GM12878 (cell line): Measurements from ENCODE around the gene HIVEP1.

Experiments used
- ATF3 ChIP-seq: IDR thresholded peaks from 2 replicates; pipeline ENCODE4 v1.6.1; 2011; ENCODE audit warnings: low read depth, mild to moderate bottlenecking, low read length, moderate library complexity, borderline replicate concordance; ENCODE audit errors: extremely low read depth
- BRCA1 ChIP-seq: IDR thresholded peaks from 2 replicates; pipeline ENCODE4 v1.6.1; 2011; ENCODE audit warnings: low read depth, low read length, improper control_type of control experiment
- CTCF ChIP-seq, 3 experiments: IDR thresholded peaks in 2 of 3; conservative IDR thresholded peaks in 1 of 3; 2 replicates each; pipeline ENCODE4 v1.5.1; 2011; ENCODE audit warnings: low read depth in 3 of 3, low read length in 3 of 3, mild to moderate bottlenecking in 3 of 3, control low read depth in 2 of 3, moderate library complexity in 2 of 3, inconsistent platforms in 1 of 3, mixed read lengths in 1 of 3; ENCODE audit not compliant: control insufficient read depth in 2 of 3, insufficient read depth in 1 of 3; ENCODE audit errors: extremely low read depth in 1 of 3
- ELK1 ChIP-seq: IDR thresholded peaks from 2 replicates; pipeline ENCODE4 v1.6.1; 2012; ENCODE audit warnings: low read depth, low read length, improper control_type of control experiment
- GABPA ChIP-seq: IDR thresholded peaks from 2 replicates; pipeline ENCODE4 v1.6.1; 2014; ENCODE audit warnings: antibody characterized with exemption, low read depth, mild to moderate bottlenecking, inconsistent platforms
- HSF1 ChIP-seq: fragments of 150-350 bp; IDR thresholded peaks from 2 replicates; pipeline ENCODE4 v1.6.1; 2014; ENCODE audit warnings: mild to moderate bottlenecking, low read depth, low read length
- JUNB ChIP-seq: IDR thresholded peaks from 2 replicates; pipeline ENCODE4 v1.6.1; 2016; ENCODE audit warnings: antibody characterized with exemption, mild to moderate bottlenecking
- NR2C2 ChIP-seq: IDR thresholded peaks from 2 replicates; pipeline ENCODE4 v1.6.1; 2011; ENCODE audit warnings: borderline replicate concordance, low read depth; ENCODE audit not compliant: control insufficient read depth, insufficient read length
- POLR2A ChIP-seq: IDR thresholded peaks from 2 replicates; pipeline ENCODE4 v1.6.1; 2011; ENCODE audit warnings: low read depth, mild to moderate bottlenecking, low read length
- POLR2AphosphoS5 ChIP-seq: IDR thresholded peaks from 2 replicates; pipeline ENCODE4 v1.6.1; 2011; ENCODE audit warnings: mild to moderate bottlenecking, low read length, inconsistent platforms
- RBBP5 ChIP-seq: fragments of 200-600 bp; sonication (generic); conservative IDR thresholded peaks from 2 replicates; pipeline ENCODE4 v1.6.1; 2016
- RCOR1 ChIP-seq: conservative IDR thresholded peaks from 2 replicates; pipeline ENCODE4 v1.6.1; 2012; ENCODE audit warnings: low read depth, low read length, improper control_type of control experiment
- ZBTB33 ChIP-seq: fragments of 450-650 bp; IDR thresholded peaks from 2 replicates; pipeline ENCODE4 v1.6.1; 2017; ENCODE audit warnings: mild to moderate bottlenecking
- TF ChIP-seq, protein P1 (sequence below): IDR thresholded peaks from 2 replicates; pipeline ENCODE4 v1.6.1; 2012; ENCODE audit warnings: mild to moderate bottlenecking, low read depth, low read length

- TF ChIP-seq ELK1 (0 out of 2 replicates have a peak, but pooled peaks have one; percentile 15), CTCF (IDR thresholded peaks at IDR 0.05 in 2 of 3, conservative IDR thresholded peaks at IDR 0.05 in 1 of 3; ENCODE audit: control insufficient read depth in 2 of 3, extremely low read depth in 1 of 3, insufficient read depth in 1 of 3, low read depth in 3 of 3, low read length in 3 of 3) (no peak), ATF3 (no peak), JUNB (no peak), RBBP5 (no peak), POLR2AphosphoS5 (no peak; the same call in 1 of the 2 replicates), BRCA1 (no peak), GABPA (no peak), POLR2A (peak; percentile 41; the same call in 1 of the 2 replicates), RCOR1 (no peak), ZBTB33 (no peak), HSF1 (no peak), NR2C2 (no peak)
- TF ChIP-seq, protein P1, sequence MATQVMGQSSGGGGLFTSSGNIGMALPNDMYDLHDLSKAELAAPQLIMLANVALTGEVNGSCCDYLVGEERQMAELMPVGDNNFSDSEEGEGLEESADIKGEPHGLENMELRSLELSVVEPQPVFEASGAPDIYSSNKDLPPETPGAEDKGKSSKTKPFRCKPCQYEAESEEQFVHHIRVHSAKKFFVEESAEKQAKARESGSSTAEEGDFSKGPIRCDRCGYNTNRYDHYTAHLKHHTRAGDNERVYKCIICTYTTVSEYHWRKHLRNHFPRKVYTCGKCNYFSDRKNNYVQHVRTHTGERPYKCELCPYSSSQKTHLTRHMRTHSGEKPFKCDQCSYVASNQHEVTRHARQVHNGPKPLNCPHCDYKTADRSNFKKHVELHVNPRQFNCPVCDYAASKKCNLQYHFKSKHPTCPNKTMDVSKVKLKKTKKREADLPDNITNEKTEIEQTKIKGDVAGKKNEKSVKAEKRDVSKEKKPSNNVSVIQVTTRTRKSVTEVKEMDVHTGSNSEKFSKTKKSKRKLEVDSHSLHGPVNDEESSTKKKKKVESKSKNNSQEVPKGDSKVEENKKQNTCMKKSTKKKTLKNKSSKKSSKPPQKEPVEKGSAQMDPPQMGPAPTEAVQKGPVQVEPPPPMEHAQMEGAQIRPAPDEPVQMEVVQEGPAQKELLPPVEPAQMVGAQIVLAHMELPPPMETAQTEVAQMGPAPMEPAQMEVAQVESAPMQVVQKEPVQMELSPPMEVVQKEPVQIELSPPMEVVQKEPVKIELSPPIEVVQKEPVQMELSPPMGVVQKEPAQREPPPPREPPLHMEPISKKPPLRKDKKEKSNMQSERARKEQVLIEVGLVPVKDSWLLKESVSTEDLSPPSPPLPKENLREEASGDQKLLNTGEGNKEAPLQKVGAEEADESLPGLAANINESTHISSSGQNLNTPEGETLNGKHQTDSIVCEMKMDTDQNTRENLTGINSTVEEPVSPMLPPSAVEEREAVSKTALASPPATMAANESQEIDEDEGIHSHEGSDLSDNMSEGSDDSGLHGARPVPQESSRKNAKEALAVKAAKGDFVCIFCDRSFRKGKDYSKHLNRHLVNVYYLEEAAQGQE = no peak
These were observed 101.1 kb downstream of the HIVEP1 start for GRCh38 chr6:12113190-12113577.
